Natural killer cell (primary cell): ENCODE results near the gene PGC. TPM values are rescaled to one million over a fixed set of nuclear protein-coding genes. Genes with fewer than 3 reads are reported as not detected.

Source experiments
- ATAC-seq, 3 donors: fragments of 150-1000 bp in 2 of 3; fragments of 200-7000 bp in 1 of 3; cut with Tn5 transposase; 1 replicate in 1 of 3; 2 replicates in 2 of 3; pipeline ENCODE4 v1.10.0; 2021; ENCODE audit warnings: mild to moderate bottlenecking in 2 of 3, moderate library complexity in 2 of 3
- DNase-seq, 2 donors: peaks; one replicate each; pipeline versions ENCODE4 v3.0.0 to v3.0.0-alpha.2; 2013 to 2021; ENCODE audit warnings: mixed read lengths in 1 of 2
- H3K27ac ChIP-seq: one replicate; pipeline ENCODE4 v1.5.1; 2013; ENCODE audit warnings: mild to moderate bottlenecking, low read length
- H3K27me3 ChIP-seq: one replicate; pipeline ENCODE4 v1.6.1; 2013; ENCODE audit warnings: low read length; ENCODE audit not compliant: control insufficient read depth, insufficient read depth
- H3K36me3 ChIP-seq: one replicate; pipeline ENCODE4 v1.6.1; 2013; ENCODE audit warnings: low read length; ENCODE audit not compliant: control insufficient read depth, insufficient read depth
- H3K4me1 ChIP-seq: one replicate; pipeline ENCODE4 v1.6.1; 2013; ENCODE audit warnings: low read length; ENCODE audit not compliant: control insufficient read depth, insufficient read depth
- H3K4me3 ChIP-seq: one replicate; pipeline ENCODE4 v1.5.1; 2013; ENCODE audit warnings: low read length
- H3K9me3 ChIP-seq: one replicate; pipeline ENCODE4 v1.6.1; 2013; ENCODE audit warnings: low read length; ENCODE audit not compliant: control insufficient read depth, insufficient read depth
- H3K27ac Mint-ChIP-seq, 2 donors: one replicate each; pipeline ENCODE4 v1.8.0; 2022; ENCODE audit warnings: mild to moderate bottlenecking in 2 of 2, mixed read lengths in 2 of 2, moderate library complexity in 1 of 2
- H3K27me3 Mint-ChIP-seq, 2 donors: one replicate each; pipeline ENCODE4 v1.8.0; 2022; ENCODE audit warnings: low read depth in 2 of 2, mixed read lengths in 2 of 2
- H3K36me3 Mint-ChIP-seq: one replicate; pipeline ENCODE4 v1.8.0; 2022; ENCODE audit warnings: mixed read lengths
- H3K4me1 Mint-ChIP-seq, 2 donors: one replicate each; pipeline ENCODE4 v1.8.0; 2022; ENCODE audit warnings: mixed read lengths in 2 of 2
- H3K4me3 Mint-ChIP-seq: one replicate; pipeline ENCODE4 v1.8.0; 2022; ENCODE audit warnings: mild to moderate bottlenecking, moderate library complexity, mixed read lengths
- H3K9me3 Mint-ChIP-seq, 2 donors: one replicate each; pipeline ENCODE4 v1.8.0; 2022; ENCODE audit warnings: mixed read lengths in 2 of 2
- WGBS: methylation state at CpG from one replicate; pipeline ENCODE4 v1.1.7; 2013; ENCODE audit warnings: missing lambda C conversion rate; ENCODE audit not compliant: insufficient coverage; 5-methylcytosine and 5-hydroxymethylcytosine counted together
- intact Hi-C: fragments of 100-400 bp; cut with micrococcal nuclease; formaldehyde crosslinking; loops from one replicate; pipeline ENCODE4 v1.14.2; 2022
- total RNA-seq, 4 donors: library from RNA; stranded (reverse); fragments of 120-200 nt in 1 of 4; gene quantifications; one replicate each; pipeline versions ENCODE4 v1.2.3 to v1.2.4, GENCODE V29; 2013 to 2022
- TF ChIP-seq, protein P1 (sequence below): fragments of 200-600 bp; IDR thresholded peaks from one replicate; pipeline ENCODE4 v1.8.0; 2022; ENCODE audit warnings: antibody characterized with exemption

The PGC gene
- total RNA-seq, 3 donors from 2014 or later (not counting 1 experiment from before 2014, with no cell fraction given), result not detected

- H3K9me3 ChIP-seq, result no peaks in the 10 kb centered on the region
- DNase-seq (no peak), ATAC-seq (no peak)
- TF ChIP-seq, protein P1, sequence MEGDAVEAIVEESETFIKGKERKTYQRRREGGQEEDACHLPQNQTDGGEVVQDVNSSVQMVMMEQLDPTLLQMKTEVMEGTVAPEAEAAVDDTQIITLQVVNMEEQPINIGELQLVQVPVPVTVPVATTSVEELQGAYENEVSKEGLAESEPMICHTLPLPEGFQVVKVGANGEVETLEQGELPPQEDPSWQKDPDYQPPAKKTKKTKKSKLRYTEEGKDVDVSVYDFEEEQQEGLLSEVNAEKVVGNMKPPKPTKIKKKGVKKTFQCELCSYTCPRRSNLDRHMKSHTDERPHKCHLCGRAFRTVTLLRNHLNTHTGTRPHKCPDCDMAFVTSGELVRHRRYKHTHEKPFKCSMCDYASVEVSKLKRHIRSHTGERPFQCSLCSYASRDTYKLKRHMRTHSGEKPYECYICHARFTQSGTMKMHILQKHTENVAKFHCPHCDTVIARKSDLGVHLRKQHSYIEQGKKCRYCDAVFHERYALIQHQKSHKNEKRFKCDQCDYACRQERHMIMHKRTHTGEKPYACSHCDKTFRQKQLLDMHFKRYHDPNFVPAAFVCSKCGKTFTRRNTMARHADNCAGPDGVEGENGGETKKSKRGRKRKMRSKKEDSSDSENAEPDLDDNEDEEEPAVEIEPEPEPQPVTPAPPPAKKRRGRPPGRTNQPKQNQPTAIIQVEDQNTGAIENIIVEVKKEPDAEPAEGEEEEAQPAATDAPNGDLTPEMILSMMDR, result no peak
- no peaks in the 10 kb centered on the region for H3K4me1 ChIP-seq
- H3K27ac ChIP-seq, result no peak overlapping the region
- peaks cover 0 to 4% of the 10 kb centered on the region in 2 donors for H3K27me3 Mint-ChIP-seq
- H3K27ac Mint-ChIP-seq, result no peak overlapping the region
- H3K4me1 Mint-ChIP-seq, result no peaks in the 10 kb centered on the region
- H3K36me3 ChIP-seq, result no peaks in the 10 kb centered on the region
- intact Hi-C loops, result no loop called here
- WGBS, result 89% methylated on average over 12 of the region's 13 CpGs
- no peak overlapping the region for H3K4me3 ChIP-seq
- H3K9me3 Mint-ChIP-seq, result no peaks in the 10 kb centered on the region
- no peaks in the 10 kb centered on the region for H3K27me3 ChIP-seq
- H3K4me3 Mint-ChIP-seq, result no peak overlapping the region
- no peaks in the 10 kb centered on the region for H3K36me3 Mint-ChIP-seq
These were observed 12.1 kb upstream of the PGC start for GRCh38 chr6:41759106-41759904.

DNA sequence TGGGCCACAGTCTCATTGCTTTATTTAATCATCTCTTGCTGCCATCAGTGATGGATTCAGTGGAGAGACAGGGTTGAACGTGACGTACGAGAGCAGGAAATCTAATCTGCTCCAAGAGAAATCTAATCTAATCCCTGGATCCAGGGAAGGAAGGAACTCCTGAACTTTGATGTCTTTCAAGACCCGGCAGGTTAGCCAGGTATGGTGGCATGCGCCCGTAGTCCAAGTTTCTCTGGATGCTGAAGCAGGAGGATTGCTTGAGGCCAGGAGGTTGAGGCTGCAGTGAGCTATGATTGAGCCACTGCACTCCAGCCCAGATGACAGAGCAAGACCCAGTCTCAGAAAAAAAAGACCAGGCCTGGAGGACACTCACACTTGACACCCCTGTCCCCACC, 11.4 kb upstream of the PGC start:
- no peaks in the 10 kb centered on the region for H3K4me1 Mint-ChIP-seq
- TF ChIP-seq, protein P1, result no peak

GRCh38 chr6:41757931-41758640, 10.9 kb upstream of the PGC start:
- H3K27ac Mint-ChIP-seq, result no peak overlapping the region
- Histone ChIP-seq H3K27ac (no peak overlapping the region), H3K9me3 (no peaks in the 10 kb centered on the region), H3K27me3 (no peaks in the 10 kb centered on the region), H3K36me3 (no peaks in the 10 kb centered on the region), H3K4me1 (no peaks in the 10 kb centered on the region), H3K4me3 (no peak overlapping the region)
- no peak for ATAC-seq
- H3K4me3 Mint-ChIP-seq, result no peak overlapping the region
- H3K4me1 Mint-ChIP-seq, result no peaks in the 10 kb centered on the region
- intact Hi-C loops, result no loop called here
- no peak for DNase-seq
- no peaks in the 10 kb centered on the region for H3K36me3 Mint-ChIP-seq
- TF ChIP-seq, protein P1, result no peak
- WGBS, result 90% methylated on average over 8 of the region's 8 CpGs
- no peaks in the 10 kb centered on the region for H3K9me3 Mint-ChIP-seq
- H3K27me3 Mint-ChIP-seq, result peaks cover 0 to 4% of the 10 kb centered on the region in 2 donors

More for the DNA sequence above, 11.4 kb upstream of the PGC start:
- intact Hi-C loops, result no loop called here
- H3K9me3 Mint-ChIP-seq, result no peaks in the 10 kb centered on the region
- Histone ChIP-seq H3K9me3 (no peaks in the 10 kb centered on the region), H3K27ac (no peak overlapping the region), H3K4me1 (no peaks in the 10 kb centered on the region), H3K27me3 (no peaks in the 10 kb centered on the region), H3K4me3 (no peak overlapping the region), H3K36me3 (no peaks in the 10 kb centered on the region)
- H3K4me3 Mint-ChIP-seq, result no peak overlapping the region
- DNase-seq, result no peak
- no peaks in the 10 kb centered on the region for H3K36me3 Mint-ChIP-seq
- no peak for ATAC-seq
- peaks cover 0 to 4% of the 10 kb centered on the region in 2 donors for H3K27me3 Mint-ChIP-seq
- H3K27ac Mint-ChIP-seq, result no peak overlapping the region
- 97% methylated on average over 6 of the region's 6 CpGs for WGBS
